Measurements from ENCODE around the gene TGFB3. TPM values are rescaled to one million over a fixed set of nuclear protein-coding genes. Genes with fewer than 3 reads are reported as not detected.

TGFB3 gene
- total RNA-seq, 1 experiment from 2014 or later: 1.6 TPM

DNA sequence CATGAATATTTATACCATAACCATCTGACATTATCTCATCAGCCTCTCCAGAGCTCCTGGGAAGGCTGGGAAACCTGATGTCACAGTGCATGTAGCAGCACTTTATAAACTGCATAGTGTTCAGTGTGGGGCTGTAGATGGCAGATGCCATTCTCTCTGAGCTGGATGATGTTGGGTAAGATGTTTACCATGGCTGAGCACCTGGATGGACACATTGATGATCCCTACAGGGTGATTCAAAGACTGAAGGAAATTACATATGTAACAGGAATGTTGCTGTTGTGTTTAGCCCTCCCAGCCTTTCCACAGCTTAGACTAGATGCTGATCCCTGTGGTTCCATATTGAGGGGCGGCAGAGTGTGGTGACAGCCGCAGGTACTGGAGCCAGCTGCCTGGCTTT is 41.2 kb upstream of the TGFB3 start:
- H3K9me3 ChIP-seq (ENCODE audit: control insufficient read depth in 1 of 2, insufficient read depth in 1 of 2, low read depth in 1 of 2, low read length in 2 of 2): no peaks in the 10 kb centered on the region
- no peaks in the 10 kb centered on the region for H4K20me1 ChIP-seq (ENCODE audit: insufficient read depth)
- no peaks in the 10 kb centered on the region for H3K27me3 ChIP-seq (ENCODE audit: insufficient read depth, low read length)
- no TSS peak for BruUV-seq (replicated peaks)
- ChIA-PET POLR2A (no interaction called here), RAD21 (ENCODE audit: low non-redundant PET in 1 of 2, low total read pairs in 2 of 2, uncharacterized antibody in 2 of 2, unreplicated experiment in 2 of 2) (no interaction called here), CTCF (no interaction called here)
- no peak for ATAC-seq
- no peak overlapping the region for H2AFZ ChIP-seq (ENCODE audit: low read depth, low read length, poor library complexity, severe bottlenecking)
- no peaks in the 10 kb centered on the region for H3K4me1 ChIP-seq (ENCODE audit: control insufficient read depth in 1 of 2, insufficient read depth in 2 of 2, low read length in 2 of 2)
- DNase-seq (ENCODE audit: low read depth, low spot score): no peak
- H3K27ac ChIP-seq (ENCODE audit: low read depth, low read length): no peak overlapping the region
- H3K36me3 ChIP-seq (ENCODE audit: control insufficient read depth in 1 of 2, insufficient read depth in 2 of 2, low read length in 2 of 2): no peaks in the 10 kb centered on the region; a peak in 1 of 4 replicates
- no peak overlapping the region for H3K9ac ChIP-seq (ENCODE audit: low read length)
- H3K79me2 ChIP-seq (ENCODE audit: insufficient read depth, low read length): no peaks in the 10 kb centered on the region
- H3K4me3 ChIP-seq (replicated peaks in 1 of 2; ENCODE audit: low read depth in 1 of 2, low read length in 2 of 2): no peak overlapping the region
- intact Hi-C loops (cut with micrococcal nuclease): no loop called here
- no peak overlapping the region for H3K4me2 ChIP-seq (ENCODE audit: low read length)
- TF ChIP-seq SIN3A (IDR thresholded peaks at IDR 0.05; ENCODE audit: low read depth) (no peak), ZNF274 (IDR thresholded peaks at IDR 0.05; ENCODE audit: low read depth, low read length) (no peak), JUND (IDR thresholded peaks at IDR 0.05) (no peak), RAD21 (IDR thresholded peaks at IDR 0.05; ENCODE audit: low read depth) (no peak), ZFX (IDR thresholded peaks at IDR 0.05) (no peak), EZH2 (IDR thresholded peaks at IDR 0.05) (no peak), SP1 (IDR thresholded peaks at IDR 0.05; ENCODE audit: low read depth) (no peak), TCF7L2 (IDR thresholded peaks at IDR 0.05; ENCODE audit: borderline replicate concordance, extremely low read depth, insufficient read depth, insufficient read length) (no peak), EGR1 (IDR thresholded peaks at IDR 0.05; ENCODE audit: low read depth) (no peak), ELF1 (IDR thresholded peaks at IDR 0.05; ENCODE audit: borderline replicate concordance, low read depth) (no peak), YY1 (IDR thresholded peaks at IDR 0.05; ENCODE audit: extremely low read depth, insufficient replicate concordance, low read depth, low read length) (no peak), FOSL1 (IDR thresholded peaks at IDR 0.05; ENCODE audit: low read depth) (no peak)
- TF ChIP-seq, protein P1, sequence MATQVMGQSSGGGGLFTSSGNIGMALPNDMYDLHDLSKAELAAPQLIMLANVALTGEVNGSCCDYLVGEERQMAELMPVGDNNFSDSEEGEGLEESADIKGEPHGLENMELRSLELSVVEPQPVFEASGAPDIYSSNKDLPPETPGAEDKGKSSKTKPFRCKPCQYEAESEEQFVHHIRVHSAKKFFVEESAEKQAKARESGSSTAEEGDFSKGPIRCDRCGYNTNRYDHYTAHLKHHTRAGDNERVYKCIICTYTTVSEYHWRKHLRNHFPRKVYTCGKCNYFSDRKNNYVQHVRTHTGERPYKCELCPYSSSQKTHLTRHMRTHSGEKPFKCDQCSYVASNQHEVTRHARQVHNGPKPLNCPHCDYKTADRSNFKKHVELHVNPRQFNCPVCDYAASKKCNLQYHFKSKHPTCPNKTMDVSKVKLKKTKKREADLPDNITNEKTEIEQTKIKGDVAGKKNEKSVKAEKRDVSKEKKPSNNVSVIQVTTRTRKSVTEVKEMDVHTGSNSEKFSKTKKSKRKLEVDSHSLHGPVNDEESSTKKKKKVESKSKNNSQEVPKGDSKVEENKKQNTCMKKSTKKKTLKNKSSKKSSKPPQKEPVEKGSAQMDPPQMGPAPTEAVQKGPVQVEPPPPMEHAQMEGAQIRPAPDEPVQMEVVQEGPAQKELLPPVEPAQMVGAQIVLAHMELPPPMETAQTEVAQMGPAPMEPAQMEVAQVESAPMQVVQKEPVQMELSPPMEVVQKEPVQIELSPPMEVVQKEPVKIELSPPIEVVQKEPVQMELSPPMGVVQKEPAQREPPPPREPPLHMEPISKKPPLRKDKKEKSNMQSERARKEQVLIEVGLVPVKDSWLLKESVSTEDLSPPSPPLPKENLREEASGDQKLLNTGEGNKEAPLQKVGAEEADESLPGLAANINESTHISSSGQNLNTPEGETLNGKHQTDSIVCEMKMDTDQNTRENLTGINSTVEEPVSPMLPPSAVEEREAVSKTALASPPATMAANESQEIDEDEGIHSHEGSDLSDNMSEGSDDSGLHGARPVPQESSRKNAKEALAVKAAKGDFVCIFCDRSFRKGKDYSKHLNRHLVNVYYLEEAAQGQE (IDR thresholded peaks at IDR 0.05; ENCODE audit: low read depth): no peak
- TF ChIP-seq, protein P2, sequence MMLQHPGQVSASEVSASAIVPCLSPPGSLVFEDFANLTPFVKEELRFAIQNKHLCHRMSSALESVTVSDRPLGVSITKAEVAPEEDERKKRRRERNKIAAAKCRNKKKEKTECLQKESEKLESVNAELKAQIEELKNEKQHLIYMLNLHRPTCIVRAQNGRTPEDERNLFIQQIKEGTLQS (IDR thresholded peaks at IDR 0.05): no peak
- TF ChIP-seq, protein P3, sequence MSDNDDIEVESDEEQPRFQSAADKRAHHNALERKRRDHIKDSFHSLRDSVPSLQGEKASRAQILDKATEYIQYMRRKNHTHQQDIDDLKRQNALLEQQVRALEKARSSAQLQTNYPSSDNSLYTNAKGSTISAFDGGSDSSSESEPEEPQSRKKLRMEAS (IDR thresholded peaks at IDR 0.05): no peak
- no peaks in the 10 kb centered on the region for H3K9me2 ChIP-seq (ENCODE audit: insufficient read depth)
